Inflammatory macrophage treated with lipopolysaccharide for 4 hours (primary cell): ENCODE data around the gene LIPG.
"Not testable (repeated sequence)": the region's sequence is repeated elsewhere in the genome, so short reads cannot be mapped to it uniquely, and the experiment has no call there.

Source experiments
- DNase-seq: peaks from one replicate; pipeline ENCODE4 v3.0.0-alpha.2; 2020

Gene LIPG

GRCh38 chr18:49561289-49562193, at the start of gene LIPG:
Gene LIPG (plus strand): TSS chr18:49562057. CDS start chr18:49562309, 252 bp downstream.
- DNase-seq = peak; percentile 27

DNA sequence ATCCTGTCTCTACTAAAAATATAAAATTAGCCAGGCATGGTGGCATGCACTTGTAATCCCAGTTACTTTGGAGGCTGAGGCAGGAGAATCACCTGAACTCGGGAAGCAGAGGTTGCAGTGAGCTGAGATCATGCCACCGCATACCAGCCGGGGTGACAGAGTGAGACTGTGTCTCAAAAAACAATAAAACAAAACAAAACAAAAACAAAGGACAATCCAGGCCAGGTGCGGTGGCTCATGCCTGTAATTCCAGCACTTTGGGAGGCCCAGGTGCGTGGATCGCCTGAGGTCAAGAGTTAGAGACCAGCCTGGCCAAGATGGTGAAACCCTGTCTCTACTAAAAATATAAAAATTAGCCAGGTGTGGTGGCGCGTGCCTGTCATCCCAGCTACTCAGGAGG, 49.0 kb upstream of the LIPG start:
- DNase-seq = not testable (repeated sequence)

- DNase-seq = no peak
Observed at GRCh38 chr18:49514577-49514976, 47.3 kb upstream of the LIPG start.

DNA sequence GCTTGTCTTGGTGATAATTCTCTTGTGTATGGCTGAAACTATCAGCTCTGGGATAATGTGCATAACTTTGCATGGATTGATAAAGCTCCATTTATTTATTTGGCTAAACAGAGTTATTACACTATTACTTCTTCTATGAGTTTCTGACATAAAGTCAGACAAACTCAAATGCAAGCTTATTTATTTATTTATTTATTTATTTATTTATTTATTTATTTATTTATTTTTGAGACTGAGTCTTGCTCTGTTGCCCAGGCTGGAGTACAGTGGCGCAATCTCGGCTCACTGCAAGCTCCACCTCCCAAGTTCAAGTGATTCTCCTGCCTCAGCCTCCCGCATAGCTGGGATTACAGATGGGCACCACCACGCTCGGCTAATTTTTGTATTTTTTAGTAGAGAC, 46.9 kb upstream of the LIPG start:
- not testable (repeated sequence) for DNase-seq

DNA sequence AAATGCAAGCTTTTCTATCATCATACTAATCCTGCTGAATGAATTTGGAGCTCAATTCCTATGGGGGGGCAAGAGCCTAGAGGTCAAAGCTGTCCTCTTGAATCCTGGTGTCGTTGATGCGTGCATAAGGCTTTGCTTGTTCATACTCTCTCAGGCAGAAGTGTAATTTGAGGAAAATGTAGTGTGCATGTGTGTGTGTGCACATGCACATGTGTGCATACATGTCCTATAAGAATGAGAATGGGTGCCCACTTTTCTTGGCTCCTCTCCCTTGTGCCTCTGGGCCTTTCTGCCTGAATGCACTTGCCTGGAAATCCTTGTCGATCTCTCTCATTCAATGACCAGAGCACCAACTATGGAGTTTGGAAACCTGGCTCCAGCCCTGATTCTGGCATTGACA, 46.3 kb upstream of the LIPG start:
- no peak for DNase-seq

- DNase-seq = no peak
Observed at GRCh38 chr18:49517483-49517882, 44.4 kb upstream of the LIPG start.

GRCh38 chr18:49519101-49519971, 42.5 kb upstream of the LIPG start:
- no peak for DNase-seq

DNA sequence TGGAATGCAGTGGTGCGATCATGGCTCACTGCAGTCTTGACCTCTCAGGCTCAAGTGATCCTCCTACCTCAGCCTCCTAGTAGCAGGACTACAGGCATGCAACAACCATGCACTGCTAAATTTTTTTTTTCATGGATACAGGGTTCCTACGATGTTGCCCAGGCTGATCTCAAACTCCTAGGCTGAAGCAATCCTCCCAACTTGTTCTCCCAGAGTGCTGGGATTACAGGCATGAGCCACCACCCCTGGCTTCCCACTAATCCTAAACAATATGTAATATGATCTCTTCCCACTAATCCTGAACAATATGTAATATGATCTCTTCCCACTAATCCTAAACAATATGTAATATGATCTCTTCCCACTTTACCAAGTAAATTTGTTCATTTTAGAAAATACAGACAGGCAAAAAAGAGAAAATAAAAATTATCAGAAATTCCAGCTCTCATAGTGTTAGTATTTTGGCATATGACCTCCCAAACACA, 41.2 kb upstream of the LIPG start:
- no peak for DNase-seq

DNA sequence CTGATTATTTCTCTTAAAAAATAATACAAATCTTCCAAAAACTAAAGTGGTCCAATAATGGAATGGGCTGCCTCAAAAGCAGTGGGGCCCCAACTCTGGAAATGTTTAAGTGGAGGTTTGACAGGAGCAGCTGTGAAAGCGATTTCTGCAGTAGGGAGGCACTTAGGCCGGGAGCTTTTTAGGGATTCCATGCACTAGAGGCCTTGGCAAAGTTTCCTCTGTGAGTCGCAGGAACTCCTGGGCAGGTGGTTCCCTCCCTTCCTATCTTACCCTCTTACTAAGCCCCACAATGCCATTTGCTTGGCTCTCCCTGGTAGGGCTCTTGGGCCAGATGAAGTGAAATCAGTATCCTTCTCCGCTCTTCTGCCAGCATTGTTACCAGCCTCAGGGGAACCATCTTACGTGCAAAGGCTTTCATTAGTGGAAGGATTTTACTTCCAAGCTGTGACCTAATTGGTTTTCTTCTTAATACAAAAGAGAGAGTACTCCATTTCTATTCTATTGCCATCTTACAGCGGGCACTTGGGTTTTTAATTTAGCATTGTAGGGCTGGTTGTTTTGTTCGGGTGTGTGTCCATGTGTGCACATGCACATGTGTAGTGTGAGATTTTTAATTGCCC, 40.5 kb upstream of the LIPG start:
- DNase-seq = no peak

DNA sequence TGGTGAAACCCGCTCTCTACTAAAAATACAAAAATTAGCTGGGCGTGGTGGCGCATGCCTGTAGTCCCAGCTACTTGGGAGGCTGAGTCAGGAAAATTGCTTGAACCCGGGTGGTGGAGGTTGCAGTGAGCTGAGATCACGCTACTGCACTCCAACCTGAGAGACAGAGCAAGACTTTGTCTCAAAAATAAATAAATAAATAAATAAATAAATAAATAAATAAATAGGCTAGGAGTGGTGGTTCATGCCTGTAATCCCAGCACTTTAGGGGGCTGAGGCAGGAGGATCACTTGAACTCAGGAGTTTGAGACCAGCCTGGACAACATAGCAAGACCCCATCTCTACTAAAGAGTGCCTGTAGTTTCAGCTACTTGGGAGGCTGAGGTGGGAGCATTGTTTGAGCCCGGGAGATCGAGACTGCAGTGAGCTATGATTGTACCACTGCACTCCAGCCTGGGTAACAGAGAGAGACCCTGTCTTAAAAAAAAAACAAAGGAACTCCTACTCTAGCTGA, 38.2 kb upstream of the LIPG start:
- not testable (repeated sequence) for DNase-seq

- DNase-seq = no peak
Observed at GRCh38 chr18:49524349-49524748, 37.5 kb upstream of the LIPG start.

DNA sequence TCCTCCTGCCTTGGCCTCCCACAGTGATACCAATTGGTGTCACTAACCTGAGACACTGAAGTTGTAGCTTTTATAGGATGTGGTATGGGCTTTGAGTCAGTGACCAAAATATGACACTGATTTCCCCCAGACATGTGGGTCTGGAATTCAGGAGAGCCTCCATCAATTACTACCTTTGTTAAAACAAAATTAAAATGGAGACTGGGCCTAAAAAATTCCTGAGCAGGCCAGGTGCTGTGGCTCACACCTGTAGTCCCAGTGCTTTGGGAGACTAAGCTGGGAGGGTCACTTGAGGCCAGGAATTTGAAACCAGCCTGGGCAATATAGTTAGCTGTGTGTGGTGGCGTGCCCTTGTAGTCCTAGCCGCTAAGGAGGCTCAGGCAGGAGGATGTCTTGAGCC, 36.9 kb upstream of the LIPG start:
- no peak for DNase-seq

- no peak for DNase-seq
Observed at GRCh38 chr18:49525981-49526380, 35.9 kb upstream of the LIPG start.

DNA sequence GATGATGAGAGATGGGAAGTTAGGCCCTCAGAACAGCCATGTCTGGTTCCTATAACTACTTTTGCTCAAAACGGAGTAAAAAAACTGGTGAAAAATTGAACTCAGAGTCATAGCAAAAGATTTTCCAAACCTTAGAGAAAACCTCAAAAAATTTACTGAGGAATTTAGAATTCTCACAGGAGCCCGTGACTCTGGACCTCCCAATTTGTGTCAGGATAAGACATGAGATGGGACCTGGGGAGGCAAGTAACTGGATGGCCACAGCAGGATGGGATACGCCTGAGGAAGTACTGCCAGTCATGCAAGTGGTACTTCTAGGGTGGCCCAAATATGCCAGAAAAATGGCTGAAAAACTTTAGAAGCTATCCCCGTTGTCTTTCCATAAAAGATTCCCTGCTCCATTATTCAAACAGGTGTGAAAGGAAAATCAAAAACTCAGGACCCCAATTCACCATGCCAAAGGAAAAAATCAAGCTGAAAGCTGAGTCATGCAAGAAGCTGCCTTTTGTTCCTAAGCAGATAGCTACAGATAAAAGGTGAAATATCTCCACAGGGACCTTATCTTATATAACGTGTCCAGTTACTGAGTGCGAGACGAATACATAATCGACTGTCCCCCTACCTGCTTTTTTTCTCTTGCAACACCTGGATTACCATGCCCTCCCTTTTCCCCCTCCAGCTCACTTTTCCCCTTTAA, 34.1 kb upstream of the LIPG start:
- no peak for DNase-seq

GRCh38 chr18:49529596-49529995, 32.3 kb upstream of the LIPG start:
- no peak for DNase-seq

DNA sequence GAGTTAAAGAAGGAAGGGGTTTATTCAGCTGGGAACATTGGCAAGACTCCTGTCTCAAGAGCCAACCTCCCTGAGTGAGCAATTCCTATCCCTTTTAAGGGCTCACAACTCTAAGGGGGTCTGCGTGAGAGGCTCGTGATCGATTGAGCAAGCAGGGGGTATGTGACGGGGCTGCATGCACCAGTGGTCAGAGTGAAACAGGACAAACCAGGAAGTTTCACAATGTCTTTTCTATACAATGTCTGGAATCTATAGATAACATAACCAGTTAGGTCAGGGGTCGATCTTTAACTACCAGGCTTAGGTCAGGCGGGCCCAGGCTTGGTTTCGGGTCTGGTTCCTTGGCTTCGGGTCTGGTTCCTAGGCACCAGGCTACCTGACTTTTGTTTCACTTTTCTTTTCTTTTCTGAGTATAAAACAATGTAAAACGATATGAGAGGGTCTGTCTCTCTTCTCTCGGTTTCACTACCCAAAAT, 30.1 kb upstream of the LIPG start:
- DNase-seq = peak; percentile 53

- DNase-seq = no peak
Observed at GRCh38 chr18:49534846-49535601, 26.8 kb upstream of the LIPG start.

- DNase-seq = no peak
Observed at GRCh38 chr18:49537232-49537896, 24.5 kb upstream of the LIPG start.

DNA sequence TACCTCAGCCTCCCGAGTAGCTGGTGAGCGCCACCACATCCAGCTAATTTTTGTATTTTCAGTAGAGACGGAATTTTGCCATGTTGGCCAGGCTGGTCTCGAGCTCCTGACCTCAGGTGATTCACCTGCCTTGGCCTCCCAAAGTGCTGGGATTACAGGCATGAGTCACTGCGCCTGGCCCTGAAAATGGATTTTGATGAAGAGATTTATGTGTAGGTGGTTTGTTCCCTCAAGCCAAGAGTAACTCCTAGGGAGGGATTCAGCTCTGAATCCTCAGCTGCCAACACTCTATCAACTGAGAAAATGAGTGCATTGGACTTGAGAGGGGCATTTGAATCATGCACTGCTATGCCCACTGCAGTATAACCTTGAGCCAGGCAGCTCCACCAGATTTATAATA, 17.5 kb upstream of the LIPG start:
- DNase-seq = no peak

GRCh38 chr18:49546278-49546677, 15.6 kb upstream of the LIPG start:
- DNase-seq = no peak
